IMR-90 (cell line): ENCODE data around the gene ZNF385D.

Experiments
- CTCF ChIP-seq: conservative IDR thresholded peaks from 2 replicates; pipeline ENCODE4 v1.5.1; 2012; ENCODE audit warnings: mild to moderate bottlenecking, low read depth, low read length, improper control_type of control experiment
- POLR2A ChIP-seq: IDR thresholded peaks from 2 replicates; pipeline ENCODE4 v1.6.1; 2012; ENCODE audit warnings: mild to moderate bottlenecking, low read depth, low read length
- RAD21 ChIP-seq: IDR thresholded peaks from 2 replicates; pipeline ENCODE4 v1.6.1; 2012; ENCODE audit warnings: low read length, improper control_type of control experiment

GRCh38 chr3:21750831-21751391 is at the start of gene ZNF385D:
- TF ChIP-seq CTCF (no peak), POLR2A (no peak), RAD21 (no peak)
